Activated CD4-positive, alpha-beta T cell treated with anti-CD3 and anti-CD28 coated beads for 4 hours (primary cell): ENCODE results near the gene INSIG2.

ENCODE experiments used
- DNase-seq, 2 donors: peaks; one replicate each; pipeline ENCODE4 v3.0.0-alpha.2; 2020

The INSIG2 gene

DNA sequence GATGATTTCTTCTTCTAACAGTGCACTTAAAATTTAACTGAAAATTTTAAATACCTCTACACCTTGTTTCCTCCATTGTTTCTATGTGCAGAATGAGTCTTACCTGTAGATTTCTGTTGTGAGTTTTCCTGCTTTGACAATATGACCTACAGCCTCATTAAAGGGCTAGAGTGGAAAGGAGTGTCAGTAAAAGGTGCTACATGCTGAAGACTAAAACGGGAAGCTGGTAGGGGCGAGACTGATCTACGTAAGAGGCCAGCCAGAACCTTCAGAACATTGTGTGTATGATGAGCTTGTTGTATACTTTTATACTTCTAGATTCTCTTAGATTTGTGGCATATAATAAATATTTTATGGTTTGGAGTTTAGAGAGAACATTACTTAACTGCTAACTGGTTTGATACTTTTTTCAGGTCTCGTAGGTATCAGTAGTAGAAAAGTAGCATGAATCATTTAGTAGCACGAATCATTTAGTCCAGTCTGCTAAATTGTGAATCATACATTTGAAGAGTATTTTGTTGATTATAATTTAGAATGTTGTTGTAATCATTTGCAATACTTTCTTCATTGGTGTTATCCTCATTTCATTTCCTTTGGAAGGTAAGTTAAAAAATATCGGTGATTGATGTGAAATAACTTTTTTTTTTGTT lies 14.3 kb downstream of the INSIG2 start:
- DNase-seq, result no peak

DNA sequence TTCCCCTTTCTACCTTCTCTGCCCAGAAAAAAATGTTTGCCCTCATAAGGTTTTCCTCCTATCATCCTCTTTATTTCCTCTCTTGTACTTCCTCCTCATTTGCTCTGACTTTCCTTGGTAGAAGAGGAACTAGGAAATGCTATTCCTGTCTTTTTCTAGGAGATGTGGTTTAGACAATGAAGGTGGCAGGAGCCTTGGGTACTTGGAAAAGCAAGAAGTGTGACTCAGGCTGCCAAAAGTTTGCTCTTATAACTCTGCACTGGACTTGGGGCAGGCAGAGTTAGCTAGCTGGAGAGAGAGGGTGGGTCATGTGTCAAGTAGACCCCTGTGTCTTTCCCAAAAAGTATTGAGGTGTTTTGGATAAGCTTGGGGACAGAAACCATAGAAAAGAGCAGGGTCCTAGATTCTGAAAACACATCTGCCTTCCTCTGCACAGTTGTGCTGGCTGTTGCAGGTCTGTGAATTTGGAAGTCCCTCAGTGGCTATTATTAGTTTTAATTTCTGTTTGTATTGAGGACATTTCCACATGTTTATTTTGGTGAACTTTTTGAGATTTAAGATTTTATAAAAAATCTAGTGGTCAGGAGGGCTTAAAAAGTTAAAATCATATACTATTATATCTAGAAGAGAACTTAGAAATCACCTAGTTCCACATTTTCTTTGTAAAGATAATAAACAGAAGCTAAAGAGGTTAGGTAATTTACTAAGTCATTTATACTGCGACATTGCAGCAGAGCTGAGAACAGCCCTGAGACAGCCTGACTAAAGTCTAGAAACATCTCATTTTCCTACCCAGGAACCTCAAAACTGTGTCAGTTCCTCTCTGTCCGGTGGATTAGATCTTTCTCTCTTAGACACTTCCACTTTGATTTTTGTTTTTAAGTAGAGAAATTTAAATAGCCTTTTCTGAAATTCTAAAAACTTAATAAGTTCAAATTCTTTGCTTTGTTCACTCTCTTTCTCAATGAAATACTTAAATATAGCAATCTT lies 16.0 kb downstream of the INSIG2 start:
- DNase-seq, result no peak

DNA sequence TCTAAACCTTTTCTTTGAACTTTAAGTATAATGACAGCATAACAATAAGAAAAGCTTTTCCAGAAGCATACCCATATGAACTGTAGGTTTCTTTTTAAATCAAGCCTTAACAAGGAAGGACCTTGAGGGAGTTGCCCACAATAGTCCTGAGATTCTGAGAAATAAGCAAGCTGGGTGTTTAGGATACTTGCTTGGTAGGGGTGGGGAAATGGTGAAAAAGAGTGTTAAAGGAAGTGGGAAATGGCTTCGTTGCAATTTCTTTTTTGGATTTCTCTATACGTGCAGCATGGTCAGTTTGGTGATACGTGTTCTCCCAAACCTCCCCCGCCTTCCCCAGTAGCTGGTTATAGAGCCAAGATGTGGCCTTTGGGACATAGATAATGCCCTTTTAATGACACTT lies 17.2 kb downstream of the INSIG2 start:
- no peak for DNase-seq

GRCh38 chr2:118106926-118107325 lies 18.7 kb downstream of the INSIG2 start:
- no peak for DNase-seq

DNA sequence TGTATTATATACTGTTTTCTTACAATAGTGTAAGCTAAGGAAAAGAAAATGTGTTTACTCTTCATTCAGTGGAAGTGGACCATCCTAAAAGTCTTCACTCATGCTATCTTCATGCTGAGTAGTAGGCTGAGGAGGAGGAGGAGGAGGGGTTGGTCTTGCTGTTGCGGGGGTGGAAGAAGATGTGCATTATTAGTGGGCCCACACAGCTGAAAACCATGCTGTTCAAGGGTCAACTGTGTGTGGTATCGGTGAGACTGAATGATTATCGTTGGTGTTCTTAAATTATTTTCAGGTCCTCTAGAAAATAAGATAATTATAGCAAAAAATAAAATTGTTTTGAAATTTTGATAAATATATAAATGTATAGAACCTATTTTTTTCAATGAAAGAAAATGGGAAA lies 22.0 kb downstream of the INSIG2 start:
- DNase-seq, result no peak

GRCh38 chr2:118110991-118111390 lies 22.7 kb downstream of the INSIG2 start:
- DNase-seq, result no peak

- DNase-seq, result no peak
These were observed 24.6 kb downstream of the INSIG2 start for GRCh38 chr2:118112771-118113334.

- DNase-seq, result no peak
These were observed 26.6 kb downstream of the INSIG2 start for GRCh38 chr2:118114863-118115262.

GRCh38 chr2:118115761-118116160 lies 27.5 kb downstream of the INSIG2 start:
- DNase-seq, result no peak

DNA sequence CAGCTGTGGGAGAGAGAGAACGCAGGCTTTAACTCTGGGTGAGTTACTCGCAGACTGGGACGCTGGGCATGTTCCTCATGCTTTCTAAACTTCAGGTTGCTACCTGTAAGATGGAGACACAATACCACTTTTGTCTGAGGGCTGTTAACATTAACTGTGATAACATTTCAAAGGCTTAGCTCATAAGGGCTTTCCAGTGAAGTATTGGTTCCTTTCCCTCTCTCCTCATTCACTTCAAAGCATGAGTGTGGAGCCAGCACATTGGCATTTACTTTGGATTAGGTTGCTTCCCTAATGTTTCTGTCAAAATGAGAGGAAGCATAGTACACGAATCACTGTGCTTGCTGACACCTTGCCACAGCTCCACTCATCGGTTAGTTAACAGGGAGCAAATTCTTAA lies 30.2 kb downstream of the INSIG2 start:
- no peak for DNase-seq

DNA sequence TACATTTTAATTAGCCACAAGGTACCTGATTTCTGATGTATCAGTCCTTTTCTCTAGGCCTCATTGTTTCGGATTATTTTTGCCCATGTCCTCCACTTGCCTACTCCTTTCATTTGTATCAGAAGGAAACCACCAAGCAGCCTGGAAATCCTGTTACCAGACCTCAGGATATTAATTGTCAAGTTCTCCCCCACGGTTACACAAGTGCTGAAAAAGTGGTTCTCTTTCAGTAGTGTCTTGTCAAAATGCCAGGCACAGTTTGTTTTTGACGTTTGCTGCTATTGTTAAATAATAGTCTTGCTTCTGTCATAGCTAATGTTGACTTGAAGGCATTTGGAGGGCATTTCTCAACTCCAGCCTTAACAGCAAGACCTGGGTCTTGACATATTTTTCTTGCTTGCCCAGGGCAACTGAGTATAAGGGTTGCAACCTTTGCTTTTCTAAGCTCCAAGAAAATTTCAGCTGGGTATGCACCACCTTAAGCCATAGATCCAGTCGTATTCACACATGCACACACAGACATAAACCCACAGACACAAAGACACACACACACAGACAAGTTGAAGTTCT lies 31.0 kb downstream of the INSIG2 start:
- DNase-seq, result no peak

- DNase-seq, result no peak
These were observed 31.6 kb downstream of the INSIG2 start for GRCh38 chr2:118119761-118120400.

- DNase-seq, result no peak
These were observed 32.1 kb downstream of the INSIG2 start for GRCh38 chr2:118120401-118120780.

DNA sequence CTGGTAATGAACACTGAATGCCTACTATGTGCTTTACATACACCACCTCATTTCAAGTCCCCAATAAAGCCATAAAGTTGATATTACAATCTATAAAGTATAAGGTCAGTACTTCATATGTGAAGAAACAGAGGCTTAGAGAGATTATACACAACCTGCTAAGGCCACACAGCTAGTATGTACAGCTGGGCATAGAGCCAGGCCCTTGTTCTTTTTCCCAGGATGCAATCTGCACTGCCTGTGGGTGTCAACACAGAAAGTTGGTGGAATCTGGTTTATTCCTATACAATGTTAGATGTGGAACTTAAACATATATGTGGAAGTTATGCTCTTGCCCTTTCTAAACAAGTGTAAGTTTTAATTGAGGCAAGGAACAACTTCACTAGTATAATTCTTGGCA lies 32.8 kb downstream of the INSIG2 start:
- DNase-seq, result no peak

GRCh38 chr2:118121986-118122524 lies 33.8 kb downstream of the INSIG2 start:
- no peak for DNase-seq

DNA sequence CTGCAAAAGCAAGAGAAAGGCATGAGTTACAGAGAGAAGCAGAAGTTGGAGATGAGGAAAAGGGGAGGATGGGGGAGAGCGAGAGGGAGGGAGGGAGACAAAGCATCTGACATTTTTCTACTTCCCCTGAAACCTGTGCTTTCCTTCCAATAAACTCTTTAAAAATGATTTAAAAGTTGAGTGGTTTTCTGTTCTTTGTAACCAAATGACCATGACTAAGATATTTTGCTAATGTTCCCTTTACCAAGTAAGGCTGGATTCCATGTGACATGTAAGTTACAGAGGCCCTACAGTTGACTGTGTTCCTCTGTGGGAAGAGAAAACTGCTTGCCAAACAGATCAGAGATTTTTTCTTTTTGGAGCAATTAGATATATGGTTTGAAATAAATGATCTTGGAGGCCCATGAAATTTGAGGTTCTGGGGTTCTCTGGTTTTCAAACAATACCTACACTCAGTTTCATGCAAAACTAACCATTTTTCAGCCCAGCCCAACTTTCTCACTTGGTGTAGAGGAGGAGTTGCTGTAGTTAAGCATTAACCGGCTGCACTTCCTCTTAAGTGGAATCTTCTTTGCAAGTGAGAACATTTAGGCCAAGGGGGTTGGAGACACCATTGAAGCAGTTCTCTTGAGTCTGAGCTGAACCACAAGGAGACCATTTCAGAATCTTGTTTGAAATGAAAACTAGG lies 34.5 kb downstream of the INSIG2 start:
- DNase-seq, result no peak

GRCh38 chr2:118123561-118124232 lies 35.4 kb downstream of the INSIG2 start:
- DNase-seq, result no peak

DNA sequence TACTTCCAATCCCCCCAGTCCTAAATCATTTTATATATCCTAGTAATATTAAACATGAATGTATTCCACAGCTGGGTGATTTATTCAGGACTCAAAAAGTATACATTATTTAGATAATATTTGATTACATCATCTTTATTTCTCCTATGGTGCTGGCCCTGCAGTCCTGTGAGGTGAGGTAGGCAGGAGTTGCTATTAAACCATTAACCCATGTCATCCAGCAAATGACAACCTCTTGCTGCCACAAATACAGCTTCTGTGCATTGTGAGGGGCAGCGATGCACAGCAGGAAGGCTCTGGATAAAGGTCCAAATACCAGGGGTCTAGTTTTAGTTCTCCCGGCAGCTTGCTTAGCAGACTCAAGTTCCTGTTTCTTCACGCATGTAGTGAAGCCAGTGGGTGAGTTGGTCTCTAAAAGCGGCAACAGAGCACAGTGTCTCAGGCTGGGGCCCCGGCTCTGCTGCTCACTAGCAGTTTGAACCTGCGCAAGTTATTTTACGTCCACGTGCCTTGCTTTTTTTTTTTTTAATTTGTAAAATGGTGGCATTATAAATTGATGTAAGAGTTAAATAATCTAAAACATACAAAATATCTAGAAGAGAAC lies 36.1 kb downstream of the INSIG2 start:
- DNase-seq, result no peak

- DNase-seq, result no peak
These were observed 39.0 kb downstream of the INSIG2 start for GRCh38 chr2:118127250-118127649.

- DNase-seq, result no peak
These were observed 40.6 kb downstream of the INSIG2 start for GRCh38 chr2:118128826-118129225.

GRCh38 chr2:118130385-118130784 lies 42.1 kb downstream of the INSIG2 start:
- DNase-seq, result no peak
